ENCODE results near the gene INHBE.
A peak's percentile ranks its signal among the peaks of the same experiment; 100 is the strongest.

- TF ChIP-seq, protein P1, sequence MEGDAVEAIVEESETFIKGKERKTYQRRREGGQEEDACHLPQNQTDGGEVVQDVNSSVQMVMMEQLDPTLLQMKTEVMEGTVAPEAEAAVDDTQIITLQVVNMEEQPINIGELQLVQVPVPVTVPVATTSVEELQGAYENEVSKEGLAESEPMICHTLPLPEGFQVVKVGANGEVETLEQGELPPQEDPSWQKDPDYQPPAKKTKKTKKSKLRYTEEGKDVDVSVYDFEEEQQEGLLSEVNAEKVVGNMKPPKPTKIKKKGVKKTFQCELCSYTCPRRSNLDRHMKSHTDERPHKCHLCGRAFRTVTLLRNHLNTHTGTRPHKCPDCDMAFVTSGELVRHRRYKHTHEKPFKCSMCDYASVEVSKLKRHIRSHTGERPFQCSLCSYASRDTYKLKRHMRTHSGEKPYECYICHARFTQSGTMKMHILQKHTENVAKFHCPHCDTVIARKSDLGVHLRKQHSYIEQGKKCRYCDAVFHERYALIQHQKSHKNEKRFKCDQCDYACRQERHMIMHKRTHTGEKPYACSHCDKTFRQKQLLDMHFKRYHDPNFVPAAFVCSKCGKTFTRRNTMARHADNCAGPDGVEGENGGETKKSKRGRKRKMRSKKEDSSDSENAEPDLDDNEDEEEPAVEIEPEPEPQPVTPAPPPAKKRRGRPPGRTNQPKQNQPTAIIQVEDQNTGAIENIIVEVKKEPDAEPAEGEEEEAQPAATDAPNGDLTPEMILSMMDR (IDR thresholded peaks at IDR 0.05): peak; percentile 96 to 99 (median 98)
- peak in 2 of 4 donors; percentile 4 to 49 for TF ChIP-seq POLR2A (IDR thresholded peaks at IDR 0.05)
These were observed 4.1 kb downstream of the INHBE start for GRCh38 chr12:57459055-57459749.
